GM12801 (cell line): ENCODE measurements around the gene IFNA5.

ENCODE experiments used
- CTCF ChIP-seq: IDR thresholded peaks from one replicate; pipeline ENCODE4 v1.5.1; 2011; ENCODE audit warnings: control low read depth; ENCODE audit not compliant: insufficient read length; ENCODE audit errors: extremely low read depth

Gene IFNA5

GRCh38 chr9:21265421-21266189 is 39.5 kb downstream of the IFNA5 start:
- TF ChIP-seq CTCF = no peak

GRCh38 chr9:21255538-21256212 is 49.4 kb downstream of the IFNA5 start:
- TF ChIP-seq CTCF = no peak
